Esophagus (tissue), 2 donors: Measurements from ENCODE around the gene DUT. TPM values are rescaled to one million over a fixed set of nuclear protein-coding genes. Genes with fewer than 3 reads are reported as not detected.
"Not testable (repeated sequence)": the region's sequence is repeated elsewhere in the genome, so short reads cannot be mapped to it uniquely, and the experiment has no call there.

Source experiments
- H3K27ac ChIP-seq, 2 donors: one replicate each; pipeline ENCODE4 v1.5.1; 2013; ENCODE audit warnings: low read depth in 2 of 2, mild to moderate bottlenecking in 2 of 2, inconsistent platforms in 1 of 2, low read length in 1 of 2, moderate library complexity in 1 of 2
- H3K27me3 ChIP-seq, 2 donors: one replicate each; pipeline ENCODE4 v1.6.1; 2013; ENCODE audit warnings: low read length in 2 of 2, control low read depth in 1 of 2, mild to moderate bottlenecking in 1 of 2; ENCODE audit not compliant: insufficient read depth in 2 of 2, control insufficient read depth in 1 of 2
- H3K36me3 ChIP-seq, 2 donors: one replicate each; pipeline ENCODE4 v1.6.1; 2013; ENCODE audit warnings: low read length in 1 of 2; ENCODE audit not compliant: control insufficient read depth in 2 of 2, insufficient read depth in 2 of 2
- H3K4me1 ChIP-seq, 2 donors: one replicate each; pipeline ENCODE4 v1.6.1; 2013; ENCODE audit warnings: low read length in 1 of 2; ENCODE audit not compliant: control insufficient read depth in 2 of 2, insufficient read depth in 2 of 2
- H3K4me3 ChIP-seq, 2 donors: one replicate each; pipeline ENCODE4 v1.5.1; 2013; ENCODE audit warnings: low read length in 2 of 2, mild to moderate bottlenecking in 2 of 2, low read depth in 1 of 2, moderate library complexity in 1 of 2
- H3K9me3 ChIP-seq, 2 donors: one replicate each; pipeline ENCODE4 v1.6.1; 2013; ENCODE audit warnings: mild to moderate bottlenecking in 2 of 2, low read depth in 1 of 2, low read length in 1 of 2, moderate library complexity in 1 of 2; ENCODE audit not compliant: control insufficient read depth in 2 of 2, insufficient read depth in 1 of 2
- WGBS, 2 donors: extraction: QIAGEN DNeasy Blood & Tissue Kit; methylation state at CpG; one replicate each; pipeline ENCODE4 v1.1.7; 2013; 5-methylcytosine and 5-hydroxymethylcytosine counted together
- polyA plus RNA-seq, 2 donors: library from polyadenylated mRNA; stranded (reverse); fragments of 200-250 nt; gene quantifications; one replicate each; pipeline ENCODE4 v1.2.3, GENCODE V29; 2013
- donor health status: healthy with polysubstance abuse.
- donor health status: Bipolar disorder and iron deficiency.

Gene DUT
- polyA plus RNA-seq, 2 donors: 45.4 to 67.9 TPM

DNA sequence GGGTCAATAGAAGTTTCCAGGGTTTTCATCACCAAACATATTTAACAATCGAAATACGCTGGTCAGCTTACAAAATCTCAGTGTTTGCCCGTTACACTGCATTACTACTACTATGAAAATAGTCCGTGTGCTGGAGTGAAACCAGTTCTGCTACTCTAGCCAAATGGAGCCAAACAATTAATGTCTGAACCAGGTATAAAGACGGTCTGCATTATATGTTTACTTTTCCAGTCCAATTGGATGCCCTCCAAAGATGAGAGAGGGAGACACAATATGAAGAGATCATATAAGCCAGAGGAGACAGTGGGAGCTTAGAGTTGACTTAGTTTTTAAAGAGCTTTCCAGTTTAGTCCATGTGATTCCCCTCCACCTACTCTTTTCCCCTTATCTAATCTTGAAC, 6.3 kb upstream of the DUT start:
- Histone ChIP-seq H3K4me3 (no peak overlapping the region), H3K27ac (no peak overlapping the region), H3K36me3 (no peaks in the 10 kb centered on the region), H3K27me3 (no peaks in the 10 kb centered on the region), H3K4me1 (no peaks in the 10 kb centered on the region), H3K9me3 (no peaks in the 10 kb centered on the region)
- WGBS, 2 donors: 42 to 53% methylated on average over 5 of the region's 5 CpGs

DNA sequence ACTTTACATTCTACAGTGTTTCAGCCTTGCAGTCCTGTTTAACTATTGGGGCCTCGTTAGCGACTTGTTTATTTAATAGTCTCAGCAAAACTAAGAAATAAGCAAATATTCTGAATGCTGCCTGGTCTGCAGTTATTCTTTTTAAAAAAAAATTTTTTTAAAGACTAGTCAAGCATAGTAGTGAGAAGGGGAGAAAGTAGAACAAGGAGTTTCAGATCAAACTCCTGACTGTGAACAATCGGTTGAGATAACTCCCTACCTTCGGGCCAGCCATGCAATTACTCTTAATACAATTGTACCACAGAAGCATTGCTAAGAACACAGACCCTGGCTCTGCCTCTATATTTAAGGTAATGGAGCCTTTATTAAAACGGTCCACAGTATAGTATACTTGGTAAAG, 5.8 kb upstream of the DUT start:
- no peaks in the 10 kb centered on the region for H3K4me1 ChIP-seq
- H3K9me3 ChIP-seq: no peaks in the 10 kb centered on the region
- 67 to 77% methylated on average over 5 of the region's 5 CpGs for WGBS, 2 donors
- no peaks in the 10 kb centered on the region for H3K36me3 ChIP-seq
- H3K4me3 ChIP-seq: no peak overlapping the region
- H3K27me3 ChIP-seq: no peaks in the 10 kb centered on the region
- no peak overlapping the region for H3K27ac ChIP-seq

DNA sequence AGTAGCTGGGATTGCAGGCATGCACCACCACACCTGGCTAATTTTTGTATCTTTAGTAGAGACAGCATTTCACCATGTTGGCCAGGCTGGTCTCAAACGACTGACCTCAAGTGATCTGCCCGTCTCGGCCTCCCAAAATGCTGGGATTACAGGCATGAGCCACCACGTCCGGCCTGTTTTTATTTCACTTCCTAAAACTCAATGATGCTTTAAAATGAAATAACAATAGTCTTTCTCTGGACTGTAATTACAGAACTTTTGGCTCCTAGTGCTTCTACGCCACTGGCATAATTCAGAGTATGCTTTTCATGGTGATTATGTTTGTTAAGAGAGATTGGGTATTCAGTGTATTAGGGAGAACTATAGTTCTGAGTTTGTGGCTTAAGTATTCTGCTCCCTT, 5.0 kb upstream of the DUT start:
- 91 to 97% methylated on average over 6 of the region's 6 CpGs for WGBS, 2 donors
- not testable (repeated sequence) for H3K27me3 ChIP-seq, H3K36me3 ChIP-seq, H3K9me3 ChIP-seq, H3K4me1 ChIP-seq, H3K4me3 ChIP-seq, H3K27ac ChIP-seq

DNA sequence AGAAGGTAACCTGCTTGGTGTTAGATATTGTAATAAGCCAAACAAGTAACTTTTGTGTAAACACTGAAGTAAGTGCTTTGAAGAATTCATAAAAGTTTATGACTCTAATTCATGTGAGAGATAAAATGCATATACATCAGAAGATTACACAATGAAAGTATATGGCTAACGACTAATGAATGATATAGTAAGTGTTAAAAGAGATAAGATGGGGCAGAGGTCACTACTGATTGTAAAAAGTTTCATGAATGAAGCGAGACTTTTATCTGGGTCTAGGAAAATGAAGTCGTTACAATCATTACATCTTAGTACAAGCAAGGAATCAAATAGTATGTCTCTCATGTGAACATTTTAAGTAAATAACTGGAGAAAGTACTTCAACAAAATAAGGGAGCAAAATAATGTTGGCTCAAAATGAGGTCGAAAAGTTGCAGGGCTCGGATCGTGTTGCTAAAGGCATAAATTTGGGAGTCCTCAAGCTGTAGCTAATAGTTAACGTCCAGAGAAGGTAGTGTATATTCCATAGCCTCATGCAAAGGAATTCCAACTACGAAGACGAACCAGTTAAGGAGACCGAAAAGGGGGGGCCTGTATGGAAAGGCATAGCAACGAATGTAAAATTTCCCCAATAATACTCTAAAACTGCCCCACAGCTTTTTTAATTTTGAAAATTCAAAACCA, 984 bp upstream of the DUT start:
- no peaks in the 10 kb centered on the region for H3K27me3 ChIP-seq
- no peaks in the 10 kb centered on the region for H3K9me3 ChIP-seq
- H3K27ac ChIP-seq: peak overlapping the region in 1 of 2 donors; percentile 96
- 17 to 19% methylated on average over 11 of the region's 11 CpGs for WGBS, 2 donors
- H3K4me1 ChIP-seq: peaks cover 0 to 3% of the 10 kb centered on the region in 2 donors
- H3K4me3 ChIP-seq: peak overlapping the region in 1 of 2 donors; percentile 70
- no peaks in the 10 kb centered on the region for H3K36me3 ChIP-seq

DNA sequence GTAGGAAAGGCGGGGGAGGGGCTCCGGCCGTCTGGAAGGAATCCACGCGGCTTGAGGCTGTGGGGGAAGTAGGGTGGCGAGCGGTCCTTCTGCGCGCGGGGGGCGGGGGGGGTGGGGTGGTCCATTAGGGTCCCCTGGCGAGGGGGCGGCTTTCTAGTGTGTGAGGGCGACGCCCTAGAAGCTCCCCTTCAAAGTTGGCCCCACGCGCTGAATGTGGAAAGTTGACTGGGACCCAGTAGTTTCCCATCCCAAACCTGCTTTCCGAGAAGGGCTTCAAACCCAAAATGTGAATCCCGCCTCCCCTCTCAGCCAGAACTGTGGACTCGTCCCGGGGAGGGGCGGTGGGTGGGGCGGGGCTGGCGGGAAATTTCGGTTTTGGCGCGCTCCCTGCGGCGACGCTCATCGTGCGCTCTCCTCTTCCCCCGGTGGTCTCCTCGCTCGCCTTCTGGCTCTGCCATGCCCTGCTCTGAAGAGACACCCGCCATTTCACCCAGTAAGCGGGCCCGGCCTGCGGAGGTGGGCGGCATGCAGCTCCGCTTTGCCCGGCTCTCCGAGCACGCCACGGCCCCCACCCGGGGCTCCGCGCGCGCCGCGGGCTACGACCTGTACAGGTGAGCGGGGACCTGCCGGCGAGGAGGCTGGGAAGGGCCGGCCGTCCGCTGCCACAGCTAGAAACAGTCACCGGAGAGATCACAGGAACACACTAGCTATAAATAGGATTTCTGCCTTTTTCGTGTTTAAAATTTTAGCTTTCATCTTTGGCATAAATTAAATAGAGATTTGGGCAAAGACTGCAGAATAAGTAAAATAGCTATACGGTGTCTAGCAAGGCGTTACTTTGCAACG, 790 bp downstream of the DUT start:
- peaks cover 0 to 3% of the 10 kb centered on the region in 2 donors for H3K4me1 ChIP-seq
- H3K27me3 ChIP-seq: no peaks in the 10 kb centered on the region
- peak overlapping the region; percentile 70 to 99 for H3K4me3 ChIP-seq
- H3K27ac ChIP-seq: peak overlapping the region; percentile 87 to 96
- H3K36me3 ChIP-seq: peaks cover 0 to 6% of the 10 kb centered on the region in 2 donors
- 0 to 1% methylated on average over 52 to 64 of the region's 64 CpGs for WGBS, 2 donors
- no peaks in the 10 kb centered on the region for H3K9me3 ChIP-seq

DNA sequence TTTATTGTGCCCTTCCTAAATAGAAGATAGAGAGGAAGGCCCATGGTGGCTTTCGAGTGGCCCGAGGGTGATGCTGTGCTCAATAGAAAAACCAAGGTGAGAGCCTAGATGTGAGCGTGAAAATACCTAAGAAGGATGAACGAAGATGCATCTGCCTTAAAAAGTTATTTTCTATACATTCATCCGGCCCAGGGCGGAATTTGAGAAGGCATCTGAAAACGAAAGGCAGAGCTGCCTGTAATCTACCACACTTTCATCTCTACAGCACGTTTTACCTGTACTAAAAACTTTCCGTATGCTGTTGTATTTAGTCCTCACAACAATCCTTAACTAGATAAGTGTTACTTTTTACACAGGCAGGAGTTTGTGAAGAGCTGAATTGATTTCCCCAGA, 1.4 kb downstream of the DUT start:
- H3K9me3 ChIP-seq: no peaks in the 10 kb centered on the region
- no peaks in the 10 kb centered on the region for H3K27me3 ChIP-seq
- H3K27ac ChIP-seq: no peak overlapping the region
- WGBS, 2 donors: 28 to 34% methylated on average over 9 of the region's 9 CpGs
- peaks cover 0 to 3% of the 10 kb centered on the region in 2 donors for H3K4me1 ChIP-seq
- peak overlapping the region in 1 of 2 donors; percentile 70 for H3K4me3 ChIP-seq
- H3K36me3 ChIP-seq: peaks cover 0 to 6% of the 10 kb centered on the region in 2 donors

DNA sequence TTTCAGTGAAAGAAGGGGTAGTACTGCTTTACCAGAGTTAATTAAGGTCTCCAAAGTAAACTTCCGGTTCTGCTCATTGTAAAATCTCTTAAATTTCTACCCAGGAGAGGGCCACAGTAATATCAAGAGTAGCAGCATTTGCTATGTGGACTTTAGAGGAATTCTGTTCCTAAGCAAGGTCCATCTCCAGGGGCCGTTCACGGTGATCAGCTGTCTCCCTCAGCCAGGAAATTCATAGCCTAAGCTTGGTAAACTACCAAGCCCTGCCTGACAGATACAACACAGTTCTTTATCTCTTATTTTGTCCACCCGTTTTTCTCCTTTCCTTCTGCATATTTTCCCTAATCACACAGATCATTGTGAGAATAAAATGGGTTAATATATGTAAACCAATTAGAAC, 2.3 kb downstream of the DUT start:
- WGBS, 2 donors: 34 to 41% methylated on average over 4 of the region's 4 CpGs
- Histone ChIP-seq H3K9me3 (no peaks in the 10 kb centered on the region), H3K4me1 (peaks cover 0 to 3% of the 10 kb centered on the region in 2 donors), H3K27ac (no peak overlapping the region), H3K4me3 (no peak overlapping the region), H3K36me3 (peaks cover 3 to 6% of the 10 kb centered on the region in 2 donors), H3K27me3 (no peaks in the 10 kb centered on the region)

DNA sequence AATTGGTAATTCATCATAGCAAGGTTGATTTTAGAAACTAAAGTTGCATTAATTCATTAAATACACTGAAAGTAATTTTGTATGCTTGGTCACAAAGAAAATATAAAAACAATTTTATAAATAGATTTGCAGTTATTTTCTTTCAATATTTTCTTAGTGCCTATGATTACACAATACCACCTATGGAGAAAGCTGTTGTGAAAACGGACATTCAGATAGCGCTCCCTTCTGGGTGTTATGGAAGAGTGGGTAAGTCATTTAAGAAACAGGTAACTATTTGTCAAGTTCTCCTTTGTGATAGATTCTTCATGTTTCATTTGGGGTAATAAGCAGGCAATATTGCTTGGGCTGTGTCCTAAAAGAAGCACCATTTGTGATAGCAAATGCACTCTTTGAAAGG, 3.0 kb downstream of the DUT start:
- Histone ChIP-seq H3K9me3 (no peaks in the 10 kb centered on the region), H3K36me3 (peaks cover 3 to 6% of the 10 kb centered on the region in 2 donors), H3K4me3 (no peak overlapping the region), H3K27ac (no peak overlapping the region), H3K4me1 (peaks cover 0 to 3% of the 10 kb centered on the region in 2 donors), H3K27me3 (no peaks in the 10 kb centered on the region)
- 79 to 83% methylated on average over 2 of the region's 2 CpGs for WGBS, 2 donors

DNA sequence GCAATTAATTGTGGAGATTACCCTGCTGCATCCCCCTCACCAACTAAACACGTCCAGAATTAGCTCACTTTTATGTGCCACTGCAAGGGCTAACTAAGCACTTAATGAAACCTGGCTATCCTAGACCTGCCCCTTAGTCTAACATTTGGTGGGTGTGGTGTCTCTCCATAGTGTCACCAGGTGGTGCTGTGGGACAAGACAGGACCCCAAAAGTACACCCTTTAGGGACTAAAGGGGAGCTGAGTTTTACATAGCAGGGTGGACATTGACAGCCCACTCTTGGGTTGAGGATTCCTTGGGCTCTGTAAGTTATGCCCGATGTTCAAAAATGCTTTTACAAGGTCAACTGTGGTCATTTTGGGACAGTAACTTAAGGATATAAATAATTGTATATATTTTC, 5.7 kb downstream of the DUT start:
- Histone ChIP-seq H3K4me1 (peaks cover 0 to 3% of the 10 kb centered on the region in 2 donors), H3K4me3 (no peak overlapping the region), H3K27ac (no peak overlapping the region), H3K9me3 (no peaks in the 10 kb centered on the region), H3K36me3 (peaks cover 3 to 6% of the 10 kb centered on the region in 2 donors), H3K27me3 (no peaks in the 10 kb centered on the region)
- WGBS, 2 donors: 82 to 85% methylated on average over 2 of the region's 2 CpGs
